ENCODE results near the gene LRRTM4. TPM values are rescaled to one million over a fixed set of nuclear protein-coding genes. Genes with fewer than 3 reads are reported as not detected.

LRRTM4 gene
- total RNA-seq, 1 donor from 2014 or later = 1.8 TPM

DNA sequence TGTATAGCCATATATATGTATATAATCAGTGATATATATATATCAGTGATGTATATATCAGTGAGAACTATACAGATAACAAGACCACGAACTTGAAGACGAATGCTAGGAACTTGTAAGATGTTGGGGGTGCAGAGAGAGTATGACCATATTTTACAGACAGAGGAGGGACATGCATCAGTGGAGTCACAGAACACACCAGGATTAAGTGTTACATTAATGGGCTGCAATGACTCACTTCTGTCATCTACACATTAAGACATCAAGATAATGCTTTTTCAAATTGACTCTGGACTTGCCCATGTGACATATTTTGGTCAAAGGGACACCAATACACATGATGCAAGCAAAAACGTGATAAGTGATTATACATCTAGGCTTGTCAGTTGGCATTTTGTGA lies 501.0 kb downstream of the LRRTM4 start:
- H3K4me3 Mint-ChIP-seq (ENCODE audit: unreplicated experiment) = no peak overlapping the region
- H3K4me1 Mint-ChIP-seq (ENCODE audit: unreplicated experiment) = no peaks in the 10 kb centered on the region

DNA sequence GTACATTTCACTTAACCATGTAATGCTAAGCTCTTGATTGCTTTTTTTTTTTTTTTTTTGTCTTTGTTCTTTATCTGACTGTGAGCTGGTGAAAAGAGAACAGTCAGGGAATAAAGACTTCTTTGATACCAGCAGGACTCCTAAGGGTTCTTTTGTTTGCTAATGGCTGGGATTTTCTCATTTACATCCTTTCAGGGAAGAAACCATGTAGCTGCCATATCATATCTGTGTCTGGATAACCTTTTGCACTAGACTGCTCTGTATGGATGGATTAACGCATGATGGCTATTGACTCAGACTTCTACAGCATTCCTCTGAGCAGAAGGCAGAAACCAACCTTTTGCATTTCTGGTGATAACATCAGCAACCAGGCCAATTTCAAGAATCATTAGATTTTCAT lies 504.0 kb downstream of the LRRTM4 start:
- Mint-ChIP-seq H3K27me3 (ENCODE audit: unreplicated experiment) (no peaks in the 10 kb centered on the region), H3K27ac (ENCODE audit: unreplicated experiment) (no peak overlapping the region), H3K4me3 (ENCODE audit: unreplicated experiment) (no peak overlapping the region), H3K4me1 (ENCODE audit: unreplicated experiment) (peaks cover 3% of the 10 kb centered on the region), H3K9me3 (ENCODE audit: unreplicated experiment) (no peaks in the 10 kb centered on the region), H3K36me3 (ENCODE audit: low read depth, unreplicated experiment) (no peaks in the 10 kb centered on the region)
- TF ChIP-seq, protein P1, sequence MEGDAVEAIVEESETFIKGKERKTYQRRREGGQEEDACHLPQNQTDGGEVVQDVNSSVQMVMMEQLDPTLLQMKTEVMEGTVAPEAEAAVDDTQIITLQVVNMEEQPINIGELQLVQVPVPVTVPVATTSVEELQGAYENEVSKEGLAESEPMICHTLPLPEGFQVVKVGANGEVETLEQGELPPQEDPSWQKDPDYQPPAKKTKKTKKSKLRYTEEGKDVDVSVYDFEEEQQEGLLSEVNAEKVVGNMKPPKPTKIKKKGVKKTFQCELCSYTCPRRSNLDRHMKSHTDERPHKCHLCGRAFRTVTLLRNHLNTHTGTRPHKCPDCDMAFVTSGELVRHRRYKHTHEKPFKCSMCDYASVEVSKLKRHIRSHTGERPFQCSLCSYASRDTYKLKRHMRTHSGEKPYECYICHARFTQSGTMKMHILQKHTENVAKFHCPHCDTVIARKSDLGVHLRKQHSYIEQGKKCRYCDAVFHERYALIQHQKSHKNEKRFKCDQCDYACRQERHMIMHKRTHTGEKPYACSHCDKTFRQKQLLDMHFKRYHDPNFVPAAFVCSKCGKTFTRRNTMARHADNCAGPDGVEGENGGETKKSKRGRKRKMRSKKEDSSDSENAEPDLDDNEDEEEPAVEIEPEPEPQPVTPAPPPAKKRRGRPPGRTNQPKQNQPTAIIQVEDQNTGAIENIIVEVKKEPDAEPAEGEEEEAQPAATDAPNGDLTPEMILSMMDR (IDR thresholded peaks at IDR 0.05; ENCODE audit: unreplicated experiment) = no peak
- no peak for DNase-seq (ENCODE audit: low spot score)

More for the DNA sequence above, 501.0 kb downstream of the LRRTM4 start:
- TF ChIP-seq, protein P1 (IDR thresholded peaks at IDR 0.05; ENCODE audit: unreplicated experiment) = no peak
- no peaks in the 10 kb centered on the region for H3K36me3 Mint-ChIP-seq (ENCODE audit: low read depth, unreplicated experiment)
- no peaks in the 10 kb centered on the region for H3K9me3 Mint-ChIP-seq (ENCODE audit: unreplicated experiment)
- no peak for DNase-seq (ENCODE audit: low spot score)
- H3K27me3 Mint-ChIP-seq (ENCODE audit: unreplicated experiment) = no peaks in the 10 kb centered on the region
- no peak overlapping the region for H3K27ac Mint-ChIP-seq (ENCODE audit: unreplicated experiment)

DNA sequence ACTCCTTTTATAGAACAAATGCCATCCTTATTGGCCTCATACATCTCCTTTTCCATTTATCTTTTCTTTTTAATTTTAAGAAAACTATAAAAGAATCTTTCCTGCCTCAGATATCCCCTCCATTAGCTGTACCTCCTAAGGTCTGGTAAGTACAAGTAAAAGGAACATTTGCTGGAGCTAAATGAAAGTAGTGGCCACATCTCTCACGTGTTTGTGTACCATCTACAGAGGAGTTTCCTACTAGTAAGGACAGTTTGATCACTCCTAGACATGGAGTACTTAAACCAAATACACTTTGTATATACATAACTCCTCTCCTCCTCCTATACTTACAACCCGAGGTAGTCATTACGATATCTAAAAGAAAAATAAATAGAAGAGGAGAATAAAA lies 504.8 kb downstream of the LRRTM4 start:
- Mint-ChIP-seq H3K27ac (ENCODE audit: unreplicated experiment) (no peak overlapping the region), H3K36me3 (ENCODE audit: low read depth, unreplicated experiment) (no peaks in the 10 kb centered on the region), H3K9me3 (ENCODE audit: unreplicated experiment) (no peaks in the 10 kb centered on the region), H3K4me1 (ENCODE audit: unreplicated experiment) (peaks cover 6% of the 10 kb centered on the region), H3K4me3 (ENCODE audit: unreplicated experiment) (no peak overlapping the region), H3K27me3 (ENCODE audit: unreplicated experiment) (no peaks in the 10 kb centered on the region)
- DNase-seq (ENCODE audit: low spot score) = no peak
- TF ChIP-seq, protein P1 (IDR thresholded peaks at IDR 0.05; ENCODE audit: unreplicated experiment) = no peak

DNA sequence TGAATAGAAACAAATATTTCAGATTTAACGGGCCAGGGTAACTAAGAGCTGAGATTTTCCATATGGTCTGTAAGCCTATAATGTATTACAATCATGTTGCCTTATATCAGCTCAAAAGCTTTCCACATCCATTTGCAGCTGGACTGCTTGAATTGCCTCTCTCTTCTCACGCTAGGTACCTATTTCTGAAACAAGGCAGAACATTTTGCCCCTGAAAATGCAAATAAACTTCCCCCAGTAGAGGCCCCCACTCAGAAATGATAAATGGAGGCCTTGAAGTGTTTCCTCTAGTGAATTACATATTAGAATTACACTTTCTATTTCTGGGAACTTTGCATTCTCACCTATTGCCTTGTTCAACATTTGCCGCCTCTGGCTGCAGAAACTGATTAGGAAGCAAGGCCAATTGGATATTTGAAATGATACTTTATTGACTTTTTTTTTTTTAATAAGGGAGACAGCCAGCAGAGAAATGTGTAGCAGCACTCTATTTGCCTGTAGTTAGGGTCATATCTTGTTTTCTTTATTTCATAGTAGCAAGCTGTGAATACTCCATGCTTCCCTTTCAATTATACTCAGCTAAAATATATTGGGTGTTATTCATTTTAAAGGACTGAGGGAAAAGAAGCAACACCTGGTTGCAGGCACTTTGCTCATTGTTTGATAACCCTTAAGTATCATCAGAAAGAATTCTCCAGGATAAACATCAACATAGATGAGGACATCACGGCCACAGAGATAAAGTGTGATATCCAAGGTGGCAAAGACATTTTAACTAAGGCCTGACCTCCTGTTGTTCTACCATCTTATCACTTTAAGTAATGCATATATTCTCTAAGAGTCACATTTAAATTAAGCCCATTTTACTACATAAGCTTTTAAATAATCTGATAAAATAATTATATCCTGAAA lies 505.5 kb downstream of the LRRTM4 start:
- H3K27ac Mint-ChIP-seq (ENCODE audit: unreplicated experiment) = no peak overlapping the region
- no peak overlapping the region for H3K4me3 Mint-ChIP-seq (ENCODE audit: unreplicated experiment)
- TF ChIP-seq, protein P1 (IDR thresholded peaks at IDR 0.05; ENCODE audit: unreplicated experiment) = no peak
- H3K9me3 Mint-ChIP-seq (ENCODE audit: unreplicated experiment) = no peaks in the 10 kb centered on the region
- no peaks in the 10 kb centered on the region for H3K36me3 Mint-ChIP-seq (ENCODE audit: low read depth, unreplicated experiment)
- H3K27me3 Mint-ChIP-seq (ENCODE audit: unreplicated experiment) = no peaks in the 10 kb centered on the region
- H3K4me1 Mint-ChIP-seq (ENCODE audit: unreplicated experiment) = peaks cover 6% of the 10 kb centered on the region
- DNase-seq (ENCODE audit: low spot score) = no peak

DNA sequence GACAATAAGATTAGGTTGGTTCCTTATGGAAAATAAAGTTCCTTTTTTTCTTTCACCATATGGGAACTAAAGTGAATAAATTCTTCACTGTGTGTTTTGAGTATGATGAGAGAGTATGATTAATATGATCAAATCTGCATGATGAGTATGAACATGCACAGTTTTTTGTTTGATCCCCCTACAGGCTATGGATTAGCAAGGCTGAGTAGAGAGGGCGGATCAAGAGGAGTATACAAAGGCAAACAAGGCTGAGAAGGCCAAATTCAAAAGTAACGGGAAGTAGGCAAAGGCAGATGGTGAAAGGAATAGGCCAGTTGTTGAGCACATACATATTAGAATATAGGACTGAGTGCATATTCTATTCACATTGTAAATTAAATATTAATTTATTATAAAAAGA lies 508.2 kb downstream of the LRRTM4 start:
- DNase-seq (ENCODE audit: low spot score) = no peak
- Mint-ChIP-seq H3K9me3 (ENCODE audit: unreplicated experiment) (no peaks in the 10 kb centered on the region), H3K4me3 (ENCODE audit: unreplicated experiment) (no peak overlapping the region), H3K4me1 (ENCODE audit: unreplicated experiment) (peaks cover 10% of the 10 kb centered on the region), H3K36me3 (ENCODE audit: low read depth, unreplicated experiment) (no peaks in the 10 kb centered on the region), H3K27ac (ENCODE audit: unreplicated experiment) (no peak overlapping the region), H3K27me3 (ENCODE audit: unreplicated experiment) (no peaks in the 10 kb centered on the region)
- TF ChIP-seq, protein P1 (IDR thresholded peaks at IDR 0.05; ENCODE audit: unreplicated experiment) = no peak
